Endometrial microvascular endothelial cells (primary cell): Measurements from ENCODE around the gene AKAP6. TPM values are rescaled to one million over a fixed set of nuclear protein-coding genes. Genes with fewer than 3 reads are reported as not detected.

ENCODE experiments used
- in situ Hi-C: cut with HindIII; loops from 2 replicates; pipeline ENCODE4 v1.10.0; 2017; ENCODE audit warnings: low sequenced_read_pairs, low pct_unique_long_range_greater_than_20kb; ENCODE audit errors: inconsistent ontology term
- total RNA-seq: library from RNA; depleted of rRNA; stranded (reverse); fragments of >200 nt; gene quantifications from one replicate; pipeline ENCODE4 v1.2.3, GENCODE V29; 2015; ENCODE audit errors: inconsistent ontology term

Gene AKAP6
- total RNA-seq, 1 donor from 2014 or later = under 0.01 TPM

- in situ Hi-C loops = no loop called here
Observed at GRCh38 chr14:32656601-32657000, 327.5 kb downstream of the AKAP6 start.

- in situ Hi-C loops = no loop called here
Observed at GRCh38 chr14:32657081-32657480, 328.0 kb downstream of the AKAP6 start.

GRCh38 chr14:32661216-32661615 lies 332.1 kb downstream of the AKAP6 start:
- in situ Hi-C loops = no loop called here

- in situ Hi-C loops = no loop called here
Observed at GRCh38 chr14:32662211-32662610, 333.1 kb downstream of the AKAP6 start.

GRCh38 chr14:32666308-32666707 lies 337.2 kb downstream of the AKAP6 start:
- in situ Hi-C loops = no loop called here

GRCh38 chr14:32667287-32667686 lies 338.2 kb downstream of the AKAP6 start:
- in situ Hi-C loops = no loop called here

GRCh38 chr14:32667791-32668190 lies 338.7 kb downstream of the AKAP6 start:
- in situ Hi-C loops = no loop called here

- in situ Hi-C loops = no loop called here
Observed at GRCh38 chr14:32669391-32669790, 340.3 kb downstream of the AKAP6 start.

- in situ Hi-C loops = no loop called here
Observed at GRCh38 chr14:32675433-32675832, 346.3 kb downstream of the AKAP6 start.

- in situ Hi-C loops = no loop called here
Observed at GRCh38 chr14:32677129-32677780, 348.2 kb downstream of the AKAP6 start.

- in situ Hi-C loops = no loop called here
Observed at GRCh38 chr14:32678088-32678487, 349.0 kb downstream of the AKAP6 start.

GRCh38 chr14:32679927-32680612 lies 351.0 kb downstream of the AKAP6 start:
- in situ Hi-C loops = no loop called here

- in situ Hi-C loops = no loop called here
Observed at GRCh38 chr14:32681598-32681997, 352.5 kb downstream of the AKAP6 start.

- in situ Hi-C loops = no loop called here
Observed at GRCh38 chr14:32682214-32682613, 353.1 kb downstream of the AKAP6 start.

GRCh38 chr14:32683679-32684078 lies 354.6 kb downstream of the AKAP6 start:
- in situ Hi-C loops = no loop called here

GRCh38 chr14:32688941-32689340 lies 359.8 kb downstream of the AKAP6 start:
- in situ Hi-C loops = no loop called here

- in situ Hi-C loops = no loop called here
Observed at GRCh38 chr14:32692441-32692840, 363.3 kb downstream of the AKAP6 start.

- in situ Hi-C loops = no loop called here
Observed at GRCh38 chr14:32693114-32693513, 364.0 kb downstream of the AKAP6 start.

GRCh38 chr14:32694795-32695449 lies 365.8 kb downstream of the AKAP6 start:
- in situ Hi-C loops = no loop called here
